Measurements from ENCODE around the gene TPRN.

Gene TPRN

DNA sequence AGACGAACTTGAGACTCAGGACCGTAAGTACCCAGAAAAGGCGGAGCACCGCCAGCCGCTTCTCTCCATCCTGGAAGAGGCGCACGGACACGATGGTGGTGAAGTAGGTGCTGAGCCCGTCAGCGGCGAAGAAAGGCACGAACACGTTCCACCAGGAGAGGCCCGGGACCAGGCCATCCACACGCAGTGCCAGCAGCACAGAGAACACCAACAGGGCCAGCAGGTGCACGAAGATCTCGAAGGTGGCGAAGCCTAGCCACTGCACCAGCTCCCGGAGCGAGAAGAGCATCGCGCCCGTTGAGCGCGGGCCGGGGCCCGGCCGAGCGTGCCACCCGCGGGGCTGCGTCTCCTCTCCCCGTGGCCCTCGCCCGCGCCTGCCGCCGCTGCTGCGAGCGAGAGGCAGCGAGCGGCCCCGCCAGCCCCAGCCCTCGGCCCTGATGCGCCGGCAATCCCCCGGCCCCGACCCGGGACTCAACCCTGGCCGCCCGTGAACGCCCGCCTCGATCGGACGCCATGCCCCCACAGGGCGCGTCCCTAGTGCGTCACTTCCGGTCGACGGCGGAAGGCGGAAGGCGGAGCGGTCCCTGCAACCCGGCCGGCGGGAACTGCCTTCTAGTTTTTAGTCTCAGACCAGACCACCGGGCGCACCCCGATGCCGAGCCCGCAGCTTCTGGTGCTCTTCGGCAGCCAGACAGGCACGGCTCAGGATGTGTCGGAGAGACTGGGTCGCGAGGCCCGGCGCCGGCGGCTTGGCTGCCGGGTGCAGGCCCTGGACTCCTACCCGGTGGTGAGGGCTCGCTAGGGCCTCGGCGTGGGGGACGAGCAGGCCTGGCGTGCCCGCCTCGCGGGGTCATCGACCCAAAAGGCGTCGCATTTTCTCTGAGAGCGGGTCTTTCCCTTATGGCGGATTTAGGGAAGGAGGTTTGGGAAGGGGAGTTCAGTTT is 4.9 kb upstream of the TPRN start, which contains the start of the genes NDOR1 and TMEM203:
Gene NDOR1 (plus strand): TSS at position 575 of the 944 bp plus-strand sequence. CDS start 78 bp downstream, at position 653.
Gene TMEM203 (minus strand): TSS at position 523 of the 944 bp plus-strand sequence. CDS start 234 bp downstream, at position 289.
- TF ChIP-seq, protein P1, sequence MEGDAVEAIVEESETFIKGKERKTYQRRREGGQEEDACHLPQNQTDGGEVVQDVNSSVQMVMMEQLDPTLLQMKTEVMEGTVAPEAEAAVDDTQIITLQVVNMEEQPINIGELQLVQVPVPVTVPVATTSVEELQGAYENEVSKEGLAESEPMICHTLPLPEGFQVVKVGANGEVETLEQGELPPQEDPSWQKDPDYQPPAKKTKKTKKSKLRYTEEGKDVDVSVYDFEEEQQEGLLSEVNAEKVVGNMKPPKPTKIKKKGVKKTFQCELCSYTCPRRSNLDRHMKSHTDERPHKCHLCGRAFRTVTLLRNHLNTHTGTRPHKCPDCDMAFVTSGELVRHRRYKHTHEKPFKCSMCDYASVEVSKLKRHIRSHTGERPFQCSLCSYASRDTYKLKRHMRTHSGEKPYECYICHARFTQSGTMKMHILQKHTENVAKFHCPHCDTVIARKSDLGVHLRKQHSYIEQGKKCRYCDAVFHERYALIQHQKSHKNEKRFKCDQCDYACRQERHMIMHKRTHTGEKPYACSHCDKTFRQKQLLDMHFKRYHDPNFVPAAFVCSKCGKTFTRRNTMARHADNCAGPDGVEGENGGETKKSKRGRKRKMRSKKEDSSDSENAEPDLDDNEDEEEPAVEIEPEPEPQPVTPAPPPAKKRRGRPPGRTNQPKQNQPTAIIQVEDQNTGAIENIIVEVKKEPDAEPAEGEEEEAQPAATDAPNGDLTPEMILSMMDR (IDR thresholded peaks at IDR 0.05) = no peak
- TF ChIP-seq ZFX (IDR thresholded peaks at IDR 0.05; ENCODE audit: borderline replicate concordance) = no peak
- peak within 1 kb of the TSS; percentile 72 for H3K27ac ChIP-seq

- no peak for TF ChIP-seq ZFX (IDR thresholded peaks at IDR 0.05; ENCODE audit: borderline replicate concordance)
- peak overlapping the region; percentile 72 for H3K27ac ChIP-seq
These were observed 4.2 kb upstream of the TPRN start for GRCh38 chr9:137204731-137205125.

GRCh38 chr9:137202966-137203365 is 2.4 kb upstream of the TPRN start:
- peak overlapping the region; percentile 83; the same call in 1 of the 2 replicates for H3K27ac ChIP-seq
- TF ChIP-seq, protein P1 (IDR thresholded peaks at IDR 0.05) = no peak
- no peak for TF ChIP-seq ZFX (IDR thresholded peaks at IDR 0.05; ENCODE audit: borderline replicate concordance)

GRCh38 chr9:137201205-137201868 is 796 bp upstream of the TPRN start:
- peak overlapping the region; percentile 83 for H3K27ac ChIP-seq
- no peak for TF ChIP-seq ZFX (IDR thresholded peaks at IDR 0.05; ENCODE audit: borderline replicate concordance)
- TF ChIP-seq, protein P1 (IDR thresholded peaks at IDR 0.05) = no peak

GRCh38 chr9:137199411-137200121 is 975 bp downstream of the TPRN start:
- no peak for TF ChIP-seq ZFX (IDR thresholded peaks at IDR 0.05; ENCODE audit: borderline replicate concordance)
- TF ChIP-seq, protein P1 (IDR thresholded peaks at IDR 0.05) = no peak
- H3K27ac ChIP-seq = peak overlapping the region; percentile 83

DNA sequence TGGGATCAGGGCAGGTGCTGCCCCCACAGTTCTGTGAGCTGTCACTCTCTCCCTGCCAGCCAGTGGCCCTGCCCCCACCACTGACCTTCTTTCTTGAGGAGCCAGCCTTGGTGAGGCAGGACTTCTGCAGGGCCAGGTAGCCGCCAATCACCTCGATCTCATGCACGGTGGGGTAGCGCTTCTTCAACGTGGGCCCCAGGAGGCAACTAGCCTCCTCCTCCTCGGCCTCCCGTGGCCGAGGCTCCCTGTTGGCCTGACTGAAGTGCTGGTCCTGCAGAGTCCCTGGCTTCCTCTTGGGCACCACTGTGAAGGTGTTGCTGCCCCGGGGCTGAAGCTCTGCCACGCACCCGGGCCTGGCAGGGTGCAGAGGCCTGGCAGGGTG is 1.6 kb downstream of the TPRN start:
- peak overlapping the region; percentile 83 for H3K27ac ChIP-seq
- TF ChIP-seq ZFX (IDR thresholded peaks at IDR 0.05; ENCODE audit: borderline replicate concordance) = no peak
- TF ChIP-seq, protein P1 (IDR thresholded peaks at IDR 0.05) = no peak

Measured in 22Rv1 (cell line).